ENCODE data around the gene RIPOR1. TPM values are rescaled to one million over a fixed set of nuclear protein-coding genes. Genes with fewer than 3 reads are reported as not detected.

RIPOR1 gene
- total RNA-seq, 2 donors from 2014 or later, result 39.9 to 54.1 TPM

DNA sequence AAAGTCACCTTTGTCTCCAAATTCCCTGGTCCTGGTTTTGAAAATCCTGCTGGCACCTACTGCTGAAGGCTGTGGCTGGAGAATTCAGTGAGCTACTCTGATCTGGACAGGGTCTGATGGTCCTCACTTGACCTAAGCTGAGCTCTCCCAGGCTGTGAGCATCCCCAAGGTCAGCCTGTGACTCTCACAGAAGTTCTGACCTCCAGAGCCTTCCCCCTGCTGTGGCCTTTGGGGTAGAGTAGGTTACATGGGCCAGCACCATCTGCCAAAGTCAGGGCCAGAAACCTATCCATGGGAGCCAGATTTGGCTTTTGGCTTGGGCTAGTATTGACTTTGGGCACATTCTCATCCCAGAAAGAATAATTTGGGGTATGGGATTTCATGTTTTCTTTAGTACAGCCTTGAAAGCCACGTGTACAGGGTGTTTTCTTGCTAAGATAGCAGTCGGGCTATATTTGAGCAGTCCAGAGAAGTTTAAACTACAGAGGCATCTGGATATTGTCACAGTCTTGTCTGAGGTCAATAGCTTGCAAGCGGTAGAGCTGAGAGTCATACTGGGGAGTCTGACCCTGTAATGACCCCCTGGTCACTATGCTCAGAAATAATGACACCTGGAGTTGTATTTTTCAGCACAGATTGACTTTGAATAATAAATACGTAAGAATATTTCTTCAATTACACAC, 39.1 kb upstream of the RIPOR1 start:
- peak overlapping the region; percentile 40 for H3K9ac ChIP-seq (ENCODE audit: extremely low read depth, low read length, poor library complexity, severe bottlenecking)
- H3K4me1 ChIP-seq (ENCODE audit: control insufficient read depth, insufficient read depth, low read length), result peaks cover 7% of the 10 kb centered on the region
- H3K4me3 ChIP-seq (ENCODE audit: low read length), result no peak overlapping the region
- TF ChIP-seq, protein P1, sequence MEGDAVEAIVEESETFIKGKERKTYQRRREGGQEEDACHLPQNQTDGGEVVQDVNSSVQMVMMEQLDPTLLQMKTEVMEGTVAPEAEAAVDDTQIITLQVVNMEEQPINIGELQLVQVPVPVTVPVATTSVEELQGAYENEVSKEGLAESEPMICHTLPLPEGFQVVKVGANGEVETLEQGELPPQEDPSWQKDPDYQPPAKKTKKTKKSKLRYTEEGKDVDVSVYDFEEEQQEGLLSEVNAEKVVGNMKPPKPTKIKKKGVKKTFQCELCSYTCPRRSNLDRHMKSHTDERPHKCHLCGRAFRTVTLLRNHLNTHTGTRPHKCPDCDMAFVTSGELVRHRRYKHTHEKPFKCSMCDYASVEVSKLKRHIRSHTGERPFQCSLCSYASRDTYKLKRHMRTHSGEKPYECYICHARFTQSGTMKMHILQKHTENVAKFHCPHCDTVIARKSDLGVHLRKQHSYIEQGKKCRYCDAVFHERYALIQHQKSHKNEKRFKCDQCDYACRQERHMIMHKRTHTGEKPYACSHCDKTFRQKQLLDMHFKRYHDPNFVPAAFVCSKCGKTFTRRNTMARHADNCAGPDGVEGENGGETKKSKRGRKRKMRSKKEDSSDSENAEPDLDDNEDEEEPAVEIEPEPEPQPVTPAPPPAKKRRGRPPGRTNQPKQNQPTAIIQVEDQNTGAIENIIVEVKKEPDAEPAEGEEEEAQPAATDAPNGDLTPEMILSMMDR (conservative IDR thresholded peaks at IDR 0.05), result no peak
- Mint-ChIP-seq H3K4me1 (peaks cover 11% of the 10 kb centered on the region), H3K27ac (peak overlapping the region; percentile 22), H3K4me3 (no peak overlapping the region), H3K27me3 (ENCODE audit: insufficient read depth) (peaks cover 70% of the 10 kb centered on the region), H3K9me3 (peaks cover 6% of the 10 kb centered on the region), H3K36me3 (ENCODE audit: low read depth) (peaks cover 4% of the 10 kb centered on the region)
- peak; percentile 56 for DNase-seq
- peaks cover 5% of the 10 kb centered on the region for H3K27me3 ChIP-seq (ENCODE audit: control insufficient read depth, insufficient read depth, low read length, poor library complexity, severe bottlenecking)
- H3K9me3 ChIP-seq (ENCODE audit: control insufficient read depth, low read length), result peaks cover 10% of the 10 kb centered on the region
- H3K36me3 ChIP-seq (ENCODE audit: control insufficient read depth, insufficient read depth, low read length), result no peaks in the 10 kb centered on the region
- 92 to 94% methylated on average over 4 of the region's 4 CpGs for WGBS, 2 experiments (ENCODE audit: insufficient coverage in 1 of 2, insufficient read length in 1 of 2)
- peak overlapping the region; percentile 65 for H3K27ac ChIP-seq (ENCODE audit: low read depth, low read length)

DNA sequence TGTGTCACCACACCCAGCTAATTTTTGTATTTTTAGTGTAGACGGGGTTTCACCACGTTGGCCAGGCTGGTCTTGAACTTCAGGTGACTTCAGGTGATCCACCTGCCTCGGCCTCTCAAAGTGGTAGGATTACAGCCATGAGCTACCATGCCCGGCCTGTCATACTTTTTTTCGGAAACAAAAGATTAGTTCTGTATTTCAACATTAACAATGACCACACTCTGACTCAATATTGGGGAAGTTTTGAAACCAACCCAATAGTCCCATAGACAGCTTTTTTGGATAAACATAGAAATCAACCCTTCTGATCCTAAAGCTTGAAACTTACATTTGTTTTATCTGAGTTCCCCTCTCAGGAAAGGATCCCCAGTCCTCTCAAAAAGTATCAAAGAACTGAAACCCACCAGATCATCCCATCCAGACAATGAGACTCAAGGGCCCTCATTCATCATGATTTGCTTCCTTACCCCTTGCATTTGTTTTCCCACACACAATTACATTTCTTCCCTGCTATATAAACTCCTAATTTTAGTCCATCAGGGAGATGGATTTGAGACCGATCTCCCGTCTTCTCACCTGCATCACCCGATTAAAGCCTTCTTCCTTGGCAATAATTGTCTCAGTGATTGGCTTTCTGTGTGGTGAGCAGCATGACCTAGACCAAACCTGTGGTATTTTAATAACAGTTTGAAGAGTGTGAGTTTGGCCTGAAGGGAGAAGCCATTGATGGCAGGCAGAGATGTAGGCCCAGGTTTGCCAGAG, 38.1 kb upstream of the RIPOR1 start:
- no peak overlapping the region for H3K9ac ChIP-seq (ENCODE audit: extremely low read depth, low read length, poor library complexity, severe bottlenecking)
- H3K9me3 Mint-ChIP-seq, result peaks cover 6% of the 10 kb centered on the region
- peaks cover 5% of the 10 kb centered on the region for H3K27me3 ChIP-seq (ENCODE audit: control insufficient read depth, insufficient read depth, low read length, poor library complexity, severe bottlenecking)
- no peaks in the 10 kb centered on the region for H3K36me3 ChIP-seq (ENCODE audit: control insufficient read depth, insufficient read depth, low read length)
- DNase-seq, result no peak
- no peak overlapping the region for H3K4me3 ChIP-seq (ENCODE audit: low read length)
- H3K27me3 Mint-ChIP-seq (ENCODE audit: insufficient read depth), result peaks cover 72% of the 10 kb centered on the region
- no peak overlapping the region for H3K4me3 Mint-ChIP-seq
- H3K4me1 Mint-ChIP-seq, result peaks cover 11% of the 10 kb centered on the region
- 92 to 98% methylated on average over 8 of the region's 8 CpGs for WGBS, 2 experiments (ENCODE audit: insufficient coverage in 1 of 2, insufficient read length in 1 of 2)
- H3K9me3 ChIP-seq (ENCODE audit: control insufficient read depth, low read length), result peaks cover 10% of the 10 kb centered on the region
- H3K27ac Mint-ChIP-seq, result no peak overlapping the region
- peaks cover 7% of the 10 kb centered on the region for H3K4me1 ChIP-seq (ENCODE audit: control insufficient read depth, insufficient read depth, low read length)
- H3K36me3 Mint-ChIP-seq (ENCODE audit: low read depth), result peaks cover 4% of the 10 kb centered on the region
- no peak overlapping the region for H3K27ac ChIP-seq (ENCODE audit: low read depth, low read length)
- TF ChIP-seq, protein P1 (conservative IDR thresholded peaks at IDR 0.05), result no peak

DNA sequence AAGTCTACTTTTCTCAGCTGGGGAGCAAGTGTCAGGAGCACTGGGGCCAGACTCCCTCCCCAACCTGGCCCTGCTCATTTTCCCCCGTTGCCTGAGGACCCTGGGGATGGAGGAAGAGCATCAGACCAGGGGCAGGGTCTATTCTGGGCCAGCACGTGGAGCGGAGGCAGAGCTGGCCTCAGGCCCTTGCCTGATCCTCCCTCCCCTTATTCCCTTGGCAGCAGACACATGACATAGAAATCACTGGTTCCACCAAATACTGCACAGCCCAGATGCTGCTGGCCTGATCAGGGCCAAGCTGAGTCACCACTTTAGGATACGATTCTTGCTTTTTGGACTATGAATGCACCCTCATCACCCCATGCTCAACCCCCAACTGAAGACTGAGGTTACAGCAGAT, 29.5 kb upstream of the RIPOR1 start:
- DNase-seq, result no peak
- Mint-ChIP-seq H3K27ac (no peak overlapping the region), H3K4me1 (no peaks in the 10 kb centered on the region), H3K9me3 (no peaks in the 10 kb centered on the region), H3K27me3 (ENCODE audit: insufficient read depth) (peaks cover 28% of the 10 kb centered on the region), H3K4me3 (no peak overlapping the region), H3K36me3 (ENCODE audit: low read depth) (no peaks in the 10 kb centered on the region)
- TF ChIP-seq, protein P1 (conservative IDR thresholded peaks at IDR 0.05), result no peak
- Histone ChIP-seq H3K4me1 (ENCODE audit: control insufficient read depth, insufficient read depth, low read length) (no peaks in the 10 kb centered on the region), H3K27me3 (ENCODE audit: control insufficient read depth, insufficient read depth, low read length, poor library complexity, severe bottlenecking) (no peaks in the 10 kb centered on the region), H3K9ac (ENCODE audit: extremely low read depth, low read length, poor library complexity, severe bottlenecking) (no peak overlapping the region), H3K9me3 (ENCODE audit: control insufficient read depth, low read length) (no peaks in the 10 kb centered on the region), H3K4me3 (ENCODE audit: low read length) (no peak overlapping the region), H3K27ac (ENCODE audit: low read depth, low read length) (no peak overlapping the region), H3K36me3 (ENCODE audit: control insufficient read depth, insufficient read depth, low read length) (no peaks in the 10 kb centered on the region)
- 84 to 93% methylated on average over 3 to 4 of the region's 4 CpGs for WGBS, 2 experiments (ENCODE audit: insufficient coverage in 1 of 2, insufficient read length in 1 of 2)

Measured in endodermal cell (in vitro differentiated cells).